Heart left ventricle (tissue), 16 donors: ENCODE data around the gene ABCC12. TPM values are rescaled to one million over a fixed set of nuclear protein-coding genes. Genes with fewer than 3 reads are reported as not detected.

ENCODE experiments used
- ATAC-seq, 4 donors: fragments of 200-7000 bp; cut with Tn5 transposase; one replicate each; pipeline ENCODE4 v1.9.1; 2020 to 2022; ENCODE audit warnings: moderate library complexity in 4 of 4, mild to moderate bottlenecking in 3 of 4, moderate number of reproducible peaks in 1 of 4
- DNase-seq, 5 donors: peaks; one replicate each; pipeline ENCODE4 v3.0.0-alpha.2; 2020
- H3K27ac ChIP-seq, 12 donors: fragments of 200-600 bp; sonication (generic) in 4 of 12; one replicate each; pipeline versions ENCODE4 v1.5.0 to v1.8.0; 2016 to 2022; ENCODE audit warnings: mild to moderate bottlenecking in 2 of 12
- H3K27me3 ChIP-seq, 9 donors: fragments of 200-600 bp; sonication (generic) in 2 of 9; one replicate each; pipeline versions ENCODE4 v1.5.1 to v1.8.0; 2016 to 2022; ENCODE audit warnings: mild to moderate bottlenecking in 3 of 9
- H3K36me3 ChIP-seq, 9 donors: fragments of 200-600 bp; sonication (generic) in 2 of 9; one replicate each; pipeline versions ENCODE4 v1.5.0 to v1.8.0; 2018 to 2022; ENCODE audit warnings: mild to moderate bottlenecking in 2 of 9
- H3K4me1 ChIP-seq, 12 donors: fragments of 200-600 bp; sonication (generic) in 4 of 12; one replicate each; pipeline versions ENCODE4 v1.5.0 to v1.8.0; 2016 to 2022; ENCODE audit warnings: mild to moderate bottlenecking in 3 of 12
- H3K4me3 ChIP-seq, 12 donors: fragments of 200-600 bp; sonication (generic) in 4 of 12; one replicate each; pipeline versions ENCODE4 v1.5.0 to v1.8.0; 2017 to 2022; ENCODE audit warnings: mild to moderate bottlenecking in 9 of 12, moderate library complexity in 4 of 12
- H3K9me3 ChIP-seq, 12 donors: fragments of 200-600 bp; sonication (generic) in 4 of 12; one replicate each; pipeline versions ENCODE4 v1.5.0 to v1.8.0; 2016 to 2022; ENCODE audit warnings: mild to moderate bottlenecking in 1 of 12
- CTCF ChIP-seq, 12 donors: fragments of 200-600 bp; sonication (generic) in 4 of 12; IDR thresholded peaks; one replicate each; pipeline versions ENCODE4 v1.5.0 to v1.8.0; 2018 to 2022; ENCODE audit warnings: antibody characterized with exemption in 12 of 12, mild to moderate bottlenecking in 5 of 12
- POLR2A ChIP-seq, 2 donors: fragments of 450-650 bp; IDR thresholded peaks; one replicate each; pipeline ENCODE4 v1.6.1; 2017; ENCODE audit warnings: antibody characterized with exemption in 2 of 2, mild to moderate bottlenecking in 2 of 2, moderate library complexity in 2 of 2
- WGBS, 4 donors: extraction: QIAGEN DNeasy Blood & Tissue Kit in 2 of 4; methylation state at CpG; one replicate each; pipeline versions ENCODE4 v1.1.5 to v1.1.7; 2013 to 2018; 5-methylcytosine and 5-hydroxymethylcytosine counted together
- intact Hi-C, 10 donors: fragments of 100-400 bp; cut with DNase I; formaldehyde crosslinking; loops; one replicate each; pipeline versions ENCODE4 v1.11.1 to v1.14.2; 2022
- polyA plus RNA-seq, 2 donors: library from polyadenylated mRNA; stranded (reverse); fragments of 200-250 nt; gene quantifications; one replicate each; pipeline ENCODE4 v1.2.3, GENCODE V29; 2013
- total RNA-seq, 9 donors: library from RNA; depleted of rRNA in 2 of 9; stranded (reverse); fragments of >200 nt in 2 of 9; fragmentation: NEBNext Ultra II Directional in 3 of 9; extraction: Animal tissue kit (Norgen Biotek cat#: 25700) in 3 of 9; gene quantifications; one replicate each; pipeline versions ENCODE4 v1.1.0 to v1.2.4, GENCODE V29; 2016 to 2023
- donor health status: ischemic (EF 13 %, LVEDD 7.1; RV severe dilation, severe dysfunction).
- donor health status: healthy with polysubstance abuse.
- donor health status: DM: no; HTN: yes; CAD: no.
- donor health status: DM: no; HTN: no; CAD: no.
- donor health status: ischemic (EF 25% LVEDD 6.9; RV normal size, moderate dysfunction).
- donor health status: ischemic (EF 25% LVEDD 5.7; RV mildly dilated, moderate dysfunction).
- donor health status: healthy.
- donor health status: DM: yes; HTN: yes; CAD: no.
- donor health status: ischemic (EF 35%, LVEDD 5.7; RV mildly dilated, moderate dysfunction).
- donor health status: nonischemic (EF 11% LVEDD 7.7; RV severe dilation, severe dysfunction).
- donor health status: DM: yes; HTN: yes; CAD: no.
- donor health status: PGD.
- donor health status: ischemic (EF 29% LVEDD 5.4; RV normal size, mild dysfunction).
- donor health status: nonischemic (EF 23%, LVEDD 6.1; RV moderate dilation, normal function).

The ABCC12 gene
- total and polyA plus RNA-seq, 11 donors, result 0.08 to 0.27 (median 0.10) TPM; not detected in 7

GRCh38 chr16:48153774-48154173, 2.0 kb downstream of the ABCC12 start:
- WGBS, 4 donors, result 48 to 67% (median 58%) methylated on average over 4 to 5 of the region's 5 CpGs
- peaks cover 0 to 14% (median 5%) of the 10 kb centered on the region in 12 donors for H3K9me3 ChIP-seq
- no peaks in the 10 kb centered on the region for H3K36me3 ChIP-seq
- H3K4me3 ChIP-seq, result no peak overlapping the region
- ATAC-seq, result no peak
- intact Hi-C loops, result loop anchor here in 4 of 10 donors (10.0 kb wide), 3 partner anchors 439 to 1199 kb away; no protein-coding TSS in a partner anchor
- TF ChIP-seq POLR2A (IDR thresholded peaks at IDR 0.05) (no peak), CTCF (IDR thresholded peaks at IDR 0.05) (no peak)
- no peak overlapping the region for H3K27ac ChIP-seq
- no peak for DNase-seq
- H3K4me1 ChIP-seq, result peaks cover 0 to 17% (median 6%) of the 10 kb centered on the region in 12 donors
- H3K27me3 ChIP-seq, result peaks cover 0 to 3% (median 0%) of the 10 kb centered on the region in 9 donors

- TF ChIP-seq CTCF (IDR thresholded peaks at IDR 0.05) (no peak), POLR2A (IDR thresholded peaks at IDR 0.05) (no peak)
- H3K36me3 ChIP-seq, result no peaks in the 10 kb centered on the region
- intact Hi-C loops, result loop anchor here in 4 of 10 donors (10.0 kb wide), 3 partner anchors 437 to 1197 kb away; no protein-coding TSS in a partner anchor
- peaks cover 0 to 3% (median 0%) of the 10 kb centered on the region in 9 donors for H3K27me3 ChIP-seq
- H3K4me3 ChIP-seq, result no peak overlapping the region
- no peak overlapping the region for H3K27ac ChIP-seq
- no peak for DNase-seq
- H3K4me1 ChIP-seq, result peaks cover 0 to 17% (median 6%) of the 10 kb centered on the region in 12 donors
- ATAC-seq, result no peak
- 95 to 96% (median 96%) methylated on average over 9 of the region's 9 CpGs for WGBS, 4 donors
- peaks cover 0 to 20% (median 6%) of the 10 kb centered on the region in 12 donors for H3K9me3 ChIP-seq
These were observed 3.6 kb downstream of the ABCC12 start for GRCh38 chr16:48152226-48152625.

- Histone ChIP-seq H3K27me3 (peaks cover 0 to under 1% (median 0%) of the 10 kb centered on the region in 9 donors), H3K4me3 (no peak overlapping the region), H3K9me3 (peaks cover 0 to 22% (median 6%) of the 10 kb centered on the region in 12 donors), H3K36me3 (no peaks in the 10 kb centered on the region), H3K27ac (no peak overlapping the region), H3K4me1 (peaks cover 0 to 8% (median under 1%) of the 10 kb centered on the region in 12 donors)
- TF ChIP-seq CTCF (IDR thresholded peaks at IDR 0.05), result no peak
- no peak for TF ChIP-seq POLR2A (IDR thresholded peaks at IDR 0.05)
- ATAC-seq (no peak), DNase-seq (no peak)
- WGBS, 4 donors, result 24 to 73% (median 63%) methylated on average over 1 of the region's 1 CpG
- intact Hi-C loops, result loop anchor here in 4 of 10 donors (10.0 kb wide), 3 partner anchors 436 to 1196 kb away; no protein-coding TSS in a partner anchor
These were observed 5.1 kb downstream of the ABCC12 start for GRCh38 chr16:48150707-48151106.

- ATAC-seq (no peak), DNase-seq (no peak)
- H3K9me3 ChIP-seq, result peaks cover 0 to 22% (median 6%) of the 10 kb centered on the region in 12 donors
- no peak overlapping the region for H3K4me3 ChIP-seq
- H3K27me3 ChIP-seq, result no peaks in the 10 kb centered on the region
- no peak overlapping the region for H3K27ac ChIP-seq
- TF ChIP-seq CTCF (IDR thresholded peaks at IDR 0.05) (no peak), POLR2A (IDR thresholded peaks at IDR 0.05) (no peak)
- H3K4me1 ChIP-seq, result no peaks in the 10 kb centered on the region
- WGBS, 4 donors, result 88 to 97% (median 96%) methylated on average over 4 of the region's 4 CpGs
- intact Hi-C loops, result no loop called here
- no peaks in the 10 kb centered on the region for H3K36me3 ChIP-seq
These were observed 9.1 kb downstream of the ABCC12 start for GRCh38 chr16:48146710-48147109.
